ENCODE results near the gene MBD5.

DNA sequence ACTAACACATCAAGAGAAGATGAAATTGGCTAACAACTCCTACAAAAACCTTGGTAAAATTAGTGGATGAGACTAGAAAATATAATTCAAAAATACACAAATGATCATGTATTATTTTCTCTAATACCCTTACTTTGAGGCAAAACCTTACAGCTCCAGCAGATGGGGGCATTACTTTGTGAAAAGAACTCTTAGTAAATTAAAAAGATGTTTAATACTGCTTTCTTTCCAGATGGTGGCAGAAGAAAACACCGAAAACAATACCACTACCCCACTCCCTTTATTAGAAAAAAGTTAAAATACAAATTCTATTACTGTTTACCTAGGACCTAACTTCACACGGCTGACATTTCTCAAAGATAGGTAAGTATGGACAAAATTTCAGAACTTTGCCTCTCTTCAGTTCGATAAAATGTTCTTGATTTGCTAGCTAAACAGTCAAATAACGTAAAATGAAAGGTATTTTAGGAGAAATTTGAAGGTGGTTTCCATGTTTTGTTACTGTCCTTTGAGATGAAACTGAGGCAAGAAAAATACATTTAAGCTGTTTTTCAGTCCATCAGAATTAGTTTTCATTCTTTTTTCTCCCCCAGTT lies 31.0 kb upstream of the MBD5 start:
- TF ChIP-seq MAX (IDR thresholded peaks at IDR 0.05) (no peak), POLR2A (IDR thresholded peaks at IDR 0.05; ENCODE audit: low read length) (no peak)

All from A549 (cell line).